GM19035 (cell line): ENCODE results near the gene PCNX1.
"Not testable (repeated sequence)": the region's sequence is repeated elsewhere in the genome, so short reads cannot be mapped to it uniquely, and the experiment has no call there.

Source experiments
- ATAC-seq: cut with Tn5 transposase; IDR thresholded peaks from one replicate; pipeline ENCODE4 v1.9.1; 2021; ENCODE audit not compliant: unreplicated experiment

The PCNX1 gene

DNA sequence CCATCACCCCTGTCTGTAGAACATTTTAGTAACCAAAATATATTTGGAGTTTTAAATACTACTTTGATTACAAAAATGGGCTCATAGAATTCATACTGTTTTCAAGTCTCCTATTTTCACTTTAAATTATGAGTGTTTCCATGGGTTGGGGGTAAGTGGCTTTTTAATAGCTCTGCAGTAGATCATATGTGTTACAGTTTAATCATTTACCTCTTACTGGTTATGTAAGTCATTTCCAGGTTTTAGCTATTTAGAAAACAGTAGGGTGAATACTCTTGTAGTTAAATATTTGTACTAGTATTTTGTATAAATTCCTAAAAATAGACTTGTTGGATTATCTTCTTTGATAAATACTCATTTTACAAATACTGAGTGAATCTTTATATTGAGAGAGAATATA is 8.2 kb downstream of the PCNX1 start:
- no peak for ATAC-seq

DNA sequence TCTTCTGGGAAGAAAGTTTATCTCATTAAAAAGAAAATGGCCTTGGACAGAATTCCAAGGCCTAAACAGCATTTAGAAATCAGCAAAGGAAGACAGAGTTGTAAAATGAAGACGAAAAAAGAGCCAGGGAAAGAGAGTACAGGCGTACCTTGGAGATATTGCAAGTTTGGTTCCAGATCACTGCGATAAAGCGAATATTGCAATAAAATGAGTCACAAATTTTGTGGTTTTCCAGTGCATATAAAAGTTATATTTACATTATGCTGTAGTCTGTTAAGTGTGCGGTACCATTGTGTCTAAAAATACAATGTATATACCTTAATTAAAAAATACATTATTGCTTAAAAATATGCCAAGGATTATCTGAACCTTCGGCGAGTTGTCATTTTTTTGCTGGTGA is 9.0 kb downstream of the PCNX1 start:
- ATAC-seq: no peak

DNA sequence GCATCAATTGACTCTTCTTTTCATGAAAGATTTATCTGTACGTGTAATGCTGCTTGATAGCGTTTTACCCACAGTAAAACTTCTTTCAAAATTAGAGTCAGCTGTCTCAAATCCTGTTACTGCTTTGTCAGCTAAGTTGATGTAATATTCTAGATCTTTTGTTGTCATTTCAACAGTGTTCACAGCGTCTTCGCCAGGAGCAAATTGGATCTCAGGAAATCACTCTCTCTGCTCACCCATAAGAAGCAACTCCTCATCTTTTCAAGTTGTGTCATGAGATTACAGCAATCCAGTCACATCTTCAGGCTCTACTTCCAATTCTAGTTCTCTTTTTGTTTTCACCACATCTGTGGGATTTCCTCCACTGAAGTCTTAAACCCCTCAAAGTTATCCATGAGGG is 9.5 kb downstream of the PCNX1 start:
- ATAC-seq: no peak

DNA sequence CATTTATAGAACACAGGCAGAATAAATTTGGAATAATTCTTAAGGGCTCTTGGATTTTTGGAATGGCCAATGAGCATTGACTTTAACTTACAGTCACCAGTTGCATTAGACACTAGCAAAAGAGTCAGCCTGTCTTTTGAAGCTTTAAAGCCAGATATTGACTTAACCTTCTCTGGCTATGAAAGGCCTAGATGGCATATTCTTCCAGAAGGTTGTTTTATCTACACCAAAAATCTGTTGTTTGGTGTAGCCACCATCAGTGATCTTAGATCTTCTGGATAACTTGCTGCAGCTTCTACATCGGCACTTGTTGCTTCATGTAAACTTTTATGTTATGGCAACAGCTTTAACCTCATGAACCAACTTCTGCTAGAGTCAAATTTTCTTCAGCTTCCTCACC is 10.4 kb downstream of the PCNX1 start:
- no peak for ATAC-seq

DNA sequence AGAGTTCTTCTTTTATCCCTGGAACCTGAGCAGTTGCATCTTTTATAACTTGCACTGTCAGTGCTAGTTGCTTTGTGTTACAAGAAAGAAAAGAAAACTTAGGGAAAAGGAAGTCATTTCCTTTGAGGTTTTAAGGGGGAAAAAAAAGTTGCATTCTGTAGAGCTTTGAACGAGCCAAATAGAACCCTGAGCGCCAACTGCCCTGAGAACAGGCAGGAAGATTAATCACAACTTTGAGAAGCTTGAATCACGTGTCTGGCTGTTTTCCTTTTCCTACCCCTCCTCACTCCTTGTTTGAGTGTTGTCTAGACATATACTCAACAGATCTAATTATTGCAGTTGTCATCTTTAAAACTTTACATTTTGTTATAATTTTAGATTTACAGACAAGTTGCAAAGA is 12.5 kb downstream of the PCNX1 start:
- ATAC-seq: no peak

DNA sequence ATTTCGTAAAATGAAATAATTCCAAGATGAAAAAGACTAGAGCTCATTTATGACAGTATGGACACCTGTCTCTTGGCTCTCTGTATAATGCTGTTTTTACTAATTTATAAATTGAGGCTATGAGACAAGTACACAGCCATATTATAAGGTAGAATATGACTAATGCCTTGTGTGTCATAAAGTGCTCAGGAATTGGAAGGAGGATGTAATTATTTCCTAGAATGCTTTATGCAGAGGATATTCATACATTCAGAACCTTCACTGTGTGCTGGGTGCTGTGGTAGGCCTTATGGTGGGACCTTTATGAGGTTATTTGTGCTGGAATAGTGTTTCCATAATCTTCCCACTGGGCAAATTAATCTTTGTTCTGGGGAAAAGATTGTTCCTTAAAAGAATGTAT is 13.3 kb downstream of the PCNX1 start:
- ATAC-seq: no peak

DNA sequence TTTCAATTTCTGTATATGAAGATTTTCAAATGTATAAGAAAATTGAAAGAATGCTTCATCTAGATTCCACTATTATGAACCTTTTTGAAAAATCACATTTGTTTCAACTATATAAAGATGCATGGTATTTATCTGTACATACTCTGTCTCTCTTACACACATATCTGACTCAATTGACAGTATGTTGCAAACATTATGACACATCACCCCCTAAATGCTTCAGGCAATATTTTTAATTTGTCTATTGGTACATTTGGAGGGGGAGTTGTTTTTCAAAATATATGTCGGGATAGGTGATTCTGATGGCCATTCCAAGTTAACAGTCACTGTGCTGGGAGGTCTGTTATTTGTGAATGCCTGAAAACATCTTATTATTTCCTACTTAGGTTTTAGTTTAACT is 14.4 kb downstream of the PCNX1 start:
- ATAC-seq: no peak

DNA sequence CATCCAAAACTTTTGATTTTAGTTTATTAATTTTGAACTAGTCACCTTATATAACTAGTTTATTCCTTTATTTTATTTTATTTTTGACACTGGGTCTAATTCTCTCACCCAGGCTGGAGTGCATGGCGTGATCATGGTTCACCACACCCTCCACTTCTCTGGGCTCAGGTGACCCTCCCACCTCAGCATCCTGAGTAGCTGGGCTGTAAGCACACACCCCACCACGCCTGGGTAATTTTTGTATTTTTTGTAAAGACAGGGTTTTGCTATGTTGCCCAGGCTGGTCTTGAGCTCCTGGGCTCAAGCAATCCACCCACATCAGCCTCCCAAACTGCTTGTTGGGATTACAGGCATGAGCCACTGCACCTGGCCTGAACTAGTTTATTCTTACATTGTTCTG is 17.3 kb downstream of the PCNX1 start:
- no peak for ATAC-seq

DNA sequence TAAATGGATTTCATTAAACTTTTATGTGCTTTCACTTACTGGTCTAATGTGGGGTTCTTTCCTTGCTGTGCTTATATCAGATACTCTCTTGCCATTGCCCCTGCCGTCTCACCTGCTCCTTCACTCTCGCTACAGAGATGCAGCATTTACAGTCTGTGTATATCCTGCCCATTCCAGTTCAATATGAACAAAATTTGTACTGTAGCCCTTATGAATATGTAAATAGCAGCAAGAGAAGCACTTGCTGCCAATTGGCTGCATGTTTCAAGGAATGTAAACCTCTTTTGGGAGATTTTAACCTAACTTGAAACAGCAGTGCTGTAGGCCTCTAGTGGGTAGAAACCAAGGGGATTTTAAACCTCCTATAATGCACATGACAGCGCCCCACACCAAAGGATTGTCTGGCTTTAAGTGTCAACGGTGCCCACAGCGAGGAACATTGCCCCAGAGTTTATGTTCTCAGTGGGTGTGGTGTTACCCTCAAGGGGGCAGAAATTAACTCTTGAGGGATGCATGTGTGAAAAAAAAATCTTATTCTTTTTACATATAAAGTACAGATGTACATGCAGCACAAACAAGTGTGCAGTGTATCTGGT is 19.1 kb downstream of the PCNX1 start:
- ATAC-seq: no peak

DNA sequence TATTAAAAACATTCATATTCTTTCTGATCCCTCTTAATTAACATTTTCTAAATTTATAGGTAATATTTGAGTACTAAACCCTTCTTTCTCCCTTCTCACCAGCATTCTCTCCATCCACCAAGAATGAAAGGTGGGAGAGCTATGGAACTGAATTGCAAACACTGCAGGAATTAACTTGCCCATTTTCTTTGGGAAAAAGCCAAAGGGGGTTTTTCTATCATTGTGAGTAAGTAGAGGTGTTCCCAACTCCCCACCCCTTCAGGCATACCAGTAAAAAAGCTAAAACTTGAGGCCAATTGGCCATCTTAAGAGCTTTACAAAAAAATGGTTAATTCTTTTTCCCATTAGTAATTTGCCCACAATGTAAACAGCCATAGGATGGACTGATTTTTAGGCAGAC is 23.7 kb downstream of the PCNX1 start:
- no peak for ATAC-seq

DNA sequence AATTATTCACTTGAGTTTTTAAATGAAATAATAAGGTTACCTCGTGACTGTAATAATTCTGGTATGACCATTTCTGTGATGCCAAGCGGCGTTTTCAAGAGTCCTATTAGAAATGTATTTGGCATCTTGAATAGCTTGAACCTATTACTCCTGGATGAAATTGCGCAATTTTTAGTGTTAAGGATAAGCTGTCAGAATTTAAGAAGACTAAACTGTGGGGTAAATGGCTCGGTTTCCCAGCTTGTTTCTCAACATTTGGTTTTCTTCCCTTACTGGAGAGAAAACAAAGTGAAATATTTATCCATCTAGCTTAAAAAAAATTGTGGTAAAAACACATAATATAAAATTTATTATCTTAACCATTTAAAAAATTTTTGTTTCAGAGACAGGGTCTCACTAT is 26.8 kb downstream of the PCNX1 start:
- no peak for ATAC-seq

DNA sequence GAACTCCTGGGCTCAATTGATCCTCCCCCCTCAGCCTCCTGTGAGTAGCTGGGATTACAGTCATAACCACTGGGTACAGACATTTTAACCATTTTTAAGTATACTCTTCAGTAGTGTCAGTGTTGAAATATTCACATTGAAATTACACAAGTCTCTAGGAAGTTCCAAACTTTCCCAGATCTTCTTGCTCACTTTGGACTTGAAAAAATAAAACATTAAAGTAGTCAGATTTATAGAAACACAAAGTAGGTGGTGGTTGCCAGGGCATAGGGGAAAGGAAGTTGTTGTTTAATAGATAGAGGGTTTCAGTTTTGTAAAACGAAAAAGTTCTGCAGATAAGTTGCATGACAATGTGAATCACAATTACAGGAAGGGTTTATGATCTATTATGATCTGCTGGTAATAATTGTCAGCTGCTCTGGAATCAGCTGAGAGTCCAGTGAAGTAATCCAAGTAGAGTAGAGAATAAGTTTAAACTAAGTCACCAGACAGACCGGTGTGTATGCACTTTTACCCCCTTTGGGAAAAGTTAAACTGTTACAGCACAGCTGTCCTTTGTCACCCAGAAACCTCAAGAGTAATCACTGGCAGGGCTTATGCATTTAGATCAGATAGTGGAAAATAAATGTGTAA is 27.4 kb downstream of the PCNX1 start:
- ATAC-seq: no peak

DNA sequence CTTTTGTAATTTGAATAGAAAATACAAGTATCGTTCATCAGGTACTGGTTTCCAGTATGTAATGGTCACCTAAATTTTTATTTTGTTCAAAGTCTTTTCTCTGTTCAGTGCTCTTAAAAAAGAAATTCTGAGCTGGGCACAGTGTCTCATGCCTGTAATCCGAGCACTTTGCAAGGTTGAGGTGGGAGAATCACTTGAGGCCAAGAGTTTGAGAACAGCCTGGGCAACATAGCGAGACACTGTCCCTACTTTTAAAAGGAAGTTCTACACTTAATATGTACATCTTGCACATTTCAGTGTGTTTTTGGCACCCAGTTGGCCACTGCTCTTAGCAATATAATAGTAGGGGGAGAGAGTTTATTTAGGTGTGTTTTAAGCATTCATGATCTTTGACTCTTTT is 27.9 kb downstream of the PCNX1 start:
- no peak for ATAC-seq

DNA sequence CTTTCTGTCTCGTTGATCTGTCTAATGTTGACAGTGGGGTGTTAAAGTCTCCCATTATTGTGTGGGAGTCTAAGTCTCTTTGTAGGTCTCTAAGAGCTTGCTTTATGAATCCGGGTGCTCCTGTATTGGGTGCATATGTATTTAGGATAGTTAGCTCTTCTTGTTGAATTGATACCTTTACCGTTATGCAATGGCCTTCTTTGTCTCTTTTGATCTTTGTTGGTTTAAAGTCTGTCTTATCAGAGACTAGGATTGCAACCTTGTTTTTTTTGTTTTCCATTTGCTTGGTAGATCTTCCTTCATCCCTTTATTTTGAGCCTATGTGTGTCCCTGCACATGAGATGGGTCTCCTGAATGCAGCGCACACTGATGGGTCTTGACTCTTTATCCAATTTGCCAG is 32.4 kb downstream of the PCNX1 start:
- not testable (repeated sequence) for ATAC-seq

DNA sequence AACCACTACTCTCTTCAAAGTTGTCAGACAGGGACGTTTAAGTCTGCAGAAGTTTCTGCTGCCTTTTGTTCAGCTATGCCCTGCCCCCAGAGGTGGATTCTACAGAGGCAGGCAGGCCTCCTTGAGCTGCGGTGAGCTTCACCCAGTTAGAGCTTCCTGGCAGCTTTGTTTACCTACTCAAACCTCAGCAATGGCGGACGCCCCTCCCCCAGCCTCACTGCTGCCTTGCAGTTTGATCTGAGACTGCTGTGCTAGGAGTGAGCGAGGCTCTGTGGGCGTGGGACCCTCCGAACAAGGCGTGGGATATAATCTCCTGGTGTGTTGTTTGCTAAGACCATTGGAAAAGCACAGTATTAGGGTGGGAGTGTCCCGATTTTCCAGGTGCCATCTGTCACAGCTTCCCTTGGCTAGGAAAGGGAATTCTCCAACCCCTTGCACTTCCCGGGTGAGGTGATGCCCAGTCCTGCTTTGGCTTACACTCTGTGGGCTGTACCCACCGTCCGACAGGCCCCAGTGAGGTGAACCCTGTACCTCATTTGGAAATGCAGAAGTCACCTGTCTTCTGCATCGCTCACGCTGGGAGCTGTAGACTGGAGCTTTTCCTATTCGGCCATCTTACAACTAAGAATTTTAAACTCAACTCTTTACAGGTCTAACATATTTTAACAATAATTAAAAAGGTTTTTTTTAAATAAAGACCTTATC is 34.5 kb downstream of the PCNX1 start:
- not testable (repeated sequence) for ATAC-seq

DNA sequence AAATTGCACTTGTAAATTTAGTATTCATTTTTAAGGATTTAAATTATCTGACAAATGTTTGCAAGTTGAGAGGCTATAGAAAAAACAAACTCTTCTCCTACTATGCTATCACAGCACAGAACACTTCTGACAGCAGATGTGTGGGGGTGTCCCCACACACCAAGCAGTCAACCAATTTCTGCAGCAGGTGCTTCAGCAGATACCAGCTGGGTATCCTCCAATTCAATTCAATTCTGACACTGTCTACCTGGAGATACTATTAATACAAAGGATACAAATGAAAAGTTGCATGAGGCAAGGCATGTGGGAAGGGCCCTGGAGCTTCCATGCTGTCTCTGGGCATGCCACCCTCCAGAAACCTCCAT is 35.1 kb downstream of the PCNX1 start:
- ATAC-seq: no peak

DNA sequence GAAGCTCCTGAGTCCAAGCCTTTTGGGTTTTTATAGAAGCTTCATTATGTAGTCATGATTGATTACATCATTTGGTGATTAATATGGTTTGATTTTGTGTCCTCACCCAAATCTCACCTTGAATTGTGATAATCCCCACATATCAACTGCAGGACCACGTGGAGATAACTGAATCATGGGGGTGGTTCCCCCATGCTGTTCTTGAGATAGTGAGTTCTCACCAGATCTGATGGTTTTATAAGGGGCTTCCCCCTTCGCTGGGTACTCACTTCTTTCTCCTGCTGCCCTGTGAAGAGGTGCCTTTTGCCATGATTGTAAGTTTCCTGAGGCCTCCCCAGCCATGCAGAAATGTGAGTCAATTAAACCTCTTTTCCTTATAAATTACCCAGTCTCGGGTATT is 35.5 kb downstream of the PCNX1 start:
- not testable (repeated sequence) for ATAC-seq

DNA sequence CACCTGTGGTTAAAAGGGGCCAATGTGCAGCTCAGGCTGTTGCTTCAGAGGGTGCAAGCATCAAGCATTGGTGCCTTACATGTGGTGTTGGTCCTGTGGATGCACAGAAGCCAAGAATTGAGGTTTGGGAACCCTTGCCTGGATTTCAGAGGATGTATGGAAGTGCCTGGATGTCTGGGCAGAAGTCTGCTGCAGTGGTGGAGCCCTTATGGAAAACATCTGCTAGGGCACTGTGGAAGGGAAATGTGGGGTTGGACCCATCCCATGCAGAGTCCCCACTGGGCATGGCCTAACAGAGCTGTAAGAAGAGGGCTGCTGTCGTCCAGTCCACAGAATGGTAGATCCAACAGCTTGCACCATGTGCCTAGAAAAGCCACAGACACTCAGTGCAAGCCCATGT is 36.6 kb downstream of the PCNX1 start:
- ATAC-seq: no peak

DNA sequence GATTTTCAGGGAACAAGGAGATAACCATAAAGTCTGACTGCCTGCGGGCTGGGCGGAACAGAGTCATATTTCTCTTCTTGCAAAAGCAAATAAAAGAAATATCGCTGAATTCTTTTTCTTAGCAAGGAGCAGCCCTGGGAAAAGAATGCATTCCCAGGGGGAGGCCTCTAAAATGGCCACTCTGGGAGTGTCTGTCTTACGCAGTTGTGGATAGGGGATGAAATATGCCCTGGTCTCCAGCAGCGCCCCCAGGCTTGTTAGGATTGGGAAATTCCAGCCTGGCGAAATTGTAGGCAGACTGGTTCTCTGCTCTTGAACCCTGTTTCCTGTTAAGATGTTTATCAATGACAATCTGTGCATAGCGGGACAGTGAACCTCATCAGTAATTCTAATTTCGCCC is 40.5 kb downstream of the PCNX1 start:
- ATAC-seq: no peak

DNA sequence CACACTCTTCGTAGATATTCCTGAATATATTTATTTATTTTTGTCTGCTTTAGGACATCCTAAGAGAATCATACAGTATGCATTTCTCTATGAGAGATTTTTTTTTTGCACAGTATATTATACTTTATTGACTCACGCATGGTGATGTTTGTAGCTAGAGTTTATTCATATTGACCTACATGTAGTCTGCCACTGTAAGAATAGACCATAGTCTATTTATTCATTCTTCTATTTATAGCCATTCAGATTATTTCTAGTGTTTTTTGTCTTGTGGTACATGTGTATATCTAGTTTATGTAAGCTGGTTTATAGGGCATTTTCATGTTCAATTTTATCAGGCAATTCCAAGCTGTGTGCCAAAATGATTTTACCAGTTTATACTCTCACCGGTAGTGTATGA is 45.2 kb downstream of the PCNX1 start:
- no peak for ATAC-seq

DNA sequence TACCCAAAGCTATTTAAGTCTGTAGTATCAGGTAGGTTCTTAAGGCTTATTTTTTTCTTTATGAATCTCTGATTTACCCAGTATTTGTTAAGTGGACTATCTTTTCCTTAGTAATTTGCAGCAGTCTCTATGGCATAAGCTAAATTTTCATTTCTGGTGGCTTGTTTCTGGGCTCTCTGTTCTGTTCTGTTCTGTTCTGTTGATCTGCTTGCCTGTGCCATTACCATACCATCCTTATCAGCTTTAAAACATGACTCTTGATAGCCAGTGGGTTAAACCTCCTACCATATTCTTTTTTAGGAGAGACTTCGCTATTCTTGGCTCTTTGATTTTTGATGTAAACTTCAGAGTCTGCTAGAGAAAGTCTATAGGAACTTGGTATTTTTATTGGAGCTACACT is 46.8 kb downstream of the PCNX1 start:
- ATAC-seq: no peak

DNA sequence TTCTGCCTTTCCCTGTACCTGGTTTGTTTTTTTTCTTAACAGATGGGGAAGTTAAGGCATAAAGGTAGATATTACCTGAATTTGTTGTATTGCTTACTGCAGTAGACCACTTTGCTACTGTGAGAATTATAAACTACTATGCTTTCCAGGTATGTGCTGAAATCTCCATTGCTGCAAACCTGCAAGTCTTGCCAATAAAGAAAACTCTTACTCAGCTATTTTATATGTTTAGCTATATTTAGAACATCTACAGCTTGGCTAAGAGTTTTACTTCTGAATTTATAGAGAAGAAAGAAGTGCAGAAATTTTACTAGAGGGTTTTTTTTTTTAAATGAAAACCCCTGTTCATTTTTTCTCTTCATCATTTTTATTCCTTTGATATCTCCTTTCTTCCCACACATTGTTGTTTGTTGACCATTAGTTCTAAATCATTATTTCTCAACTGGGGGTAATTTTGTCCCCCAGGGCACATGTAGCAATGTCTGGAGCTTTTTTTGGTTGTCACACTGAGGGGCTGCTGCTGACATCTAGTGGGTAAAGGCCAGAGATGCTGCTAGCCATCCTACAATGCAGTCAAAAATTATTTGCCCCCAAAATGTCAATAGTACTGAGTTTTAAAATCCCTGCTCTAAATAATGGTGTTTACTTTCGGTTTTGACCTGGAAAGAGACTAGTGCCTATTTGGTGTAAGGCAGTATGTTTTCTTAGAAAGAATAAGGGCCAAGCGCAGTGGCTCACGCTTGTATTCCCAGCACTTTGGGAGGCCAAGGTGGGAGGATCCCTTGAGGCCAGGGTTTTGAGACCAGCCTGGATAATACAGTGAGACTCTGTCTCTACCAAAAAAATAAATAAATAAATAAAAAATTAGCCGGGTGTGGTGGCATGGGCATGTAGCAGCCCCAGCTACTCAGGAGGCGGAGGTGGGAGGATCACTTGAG is 48.6 kb downstream of the PCNX1 start:
- no peak for ATAC-seq
